H1 (cell line): ENCODE results near the gene PCED1B. TPM values are rescaled to one million over a fixed set of nuclear protein-coding genes. Genes with fewer than 3 reads are reported as not detected.

Experiments
- MAFK ChIP-seq: IDR thresholded peaks from 2 replicates; pipeline ENCODE4 v1.6.1; 2012; ENCODE audit warnings: low read depth, mild to moderate bottlenecking, improper control_type of control experiment, low read length
- NRF1 ChIP-seq: IDR thresholded peaks from 2 replicates; pipeline ENCODE4 v1.6.1; 2011; ENCODE audit warnings: mild to moderate bottlenecking, low read depth, low read length, improper control_type of control experiment
- SIX5 ChIP-seq: IDR thresholded peaks from 2 replicates; pipeline ENCODE4 v1.6.1; 2011; ENCODE audit warnings: mild to moderate bottlenecking, low read depth, low read length
- SRF ChIP-seq: IDR thresholded peaks from 2 replicates; pipeline ENCODE4 v1.6.1; 2011; ENCODE audit warnings: mild to moderate bottlenecking, low read depth, low read length, moderate library complexity
- USF2 ChIP-seq: IDR thresholded peaks from 2 replicates; pipeline ENCODE4 v1.6.1; 2011; ENCODE audit warnings: low read length, improper control_type of control experiment
- polyA plus RNA-seq, 7 experiments: library from polyadenylated mRNA; depleted of rRNA in 3 of 7; stranded (reverse) in 5 of 7; unstranded in 2 of 7; fragments of >200 nt in 5 of 7; fragments of 200-250 nt in 2 of 7; gene quantifications; 1 replicate in 5 of 7; 2 replicates in 1 of 7; 4 replicates in 1 of 7; pipeline versions ENCODE4 v1.2.1 to v1.2.3, GENCODE V29; 2011 to 2013; ENCODE audit warnings: missing spikeins in 2 of 7, mixed read lengths in 2 of 7
- total RNA-seq: library from RNA; stranded (reverse); fragmentation: NEBNext Ultra II Directional; extraction: Animal tissue kit (Norgen Biotek cat#: 25700); gene quantifications from 2 replicates; pipeline ENCODE4 v1.2.1, GENCODE V29; 2021
- TF ChIP-seq, protein P1 (sequence below): IDR thresholded peaks from 2 replicates; pipeline ENCODE4 v1.6.1; 2012; ENCODE audit warnings: inconsistent platforms

Gene PCED1B
- total and polyA plus RNA-seq, 2 of the 8 experiments (the other 6 are each of a cell fraction or from before 2014, with no cell fraction given) = 4.7 to 5.4 TPM

- TF ChIP-seq SIX5 = no peak
- no peak for TF ChIP-seq NRF1
- TF ChIP-seq USF2 = no peak
- no peak for TF ChIP-seq SRF
- TF ChIP-seq, protein P1, sequence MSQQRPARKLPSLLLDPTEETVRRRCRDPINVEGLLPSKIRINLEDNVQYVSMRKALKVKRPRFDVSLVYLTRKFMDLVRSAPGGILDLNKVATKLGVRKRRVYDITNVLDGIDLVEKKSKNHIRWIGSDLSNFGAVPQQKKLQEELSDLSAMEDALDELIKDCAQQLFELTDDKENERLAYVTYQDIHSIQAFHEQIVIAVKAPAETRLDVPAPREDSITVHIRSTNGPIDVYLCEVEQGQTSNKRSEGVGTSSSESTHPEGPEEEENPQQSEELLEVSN = no peak
- TF ChIP-seq MAFK = no peak
These were observed 32.0 kb downstream of the PCED1B start (continued) for GRCh38 chr12:47111392-47111778.
